GM21576 (cell line): ENCODE results near the gene UNK.
"Not testable (repeated sequence)": the region's sequence is repeated elsewhere in the genome, so short reads cannot be mapped to it uniquely, and the experiment has no call there.

Source experiments
- ATAC-seq: cut with Tn5 transposase; IDR thresholded peaks from one replicate; pipeline ENCODE4 v1.9.1; 2021; ENCODE audit warnings: mild to moderate bottlenecking, moderate library complexity; ENCODE audit not compliant: unreplicated experiment

UNK gene

DNA sequence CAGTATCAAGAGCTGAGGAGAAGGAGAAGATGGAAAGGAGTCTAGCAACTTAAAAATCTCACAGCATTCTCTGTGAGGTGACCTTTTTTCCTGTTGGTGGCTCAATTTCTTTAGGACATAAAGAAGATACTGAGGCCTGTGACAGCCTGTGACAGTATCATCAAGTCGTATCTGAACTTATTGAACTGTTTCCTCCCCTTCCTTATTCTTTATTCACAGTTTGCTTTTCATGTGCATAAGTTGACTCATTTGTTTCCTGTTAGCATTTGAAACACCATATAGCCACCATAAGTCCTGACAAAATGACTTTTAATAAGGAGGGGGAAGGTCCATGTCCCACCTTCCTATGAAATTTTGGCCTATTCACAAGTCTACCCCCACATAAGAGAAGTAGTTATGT is 8.9 kb downstream of the UNK start:
- ATAC-seq = no peak

- no peak for ATAC-seq
Measured at GRCh38 chr17:75795820-75796607, 11.4 kb downstream of the UNK start.

DNA sequence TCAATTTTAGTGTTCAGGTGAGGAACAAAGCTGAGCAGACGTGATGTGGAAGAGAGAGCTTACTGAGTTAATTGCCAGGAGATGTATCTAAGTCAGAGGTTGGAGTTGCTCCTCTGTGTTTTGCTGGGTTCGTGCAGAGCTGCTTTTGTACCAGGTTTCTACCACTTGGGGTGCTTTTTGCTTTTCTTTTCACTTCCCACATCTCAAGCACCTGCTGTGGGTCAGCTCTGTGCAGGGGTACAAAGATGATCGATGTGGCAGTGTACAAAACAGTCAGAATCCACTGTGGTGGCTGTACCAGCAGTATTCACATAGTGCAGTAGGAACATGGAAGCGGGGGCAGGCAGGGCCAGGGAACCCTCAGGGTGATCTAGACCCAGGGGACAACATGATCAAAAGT is 14.8 kb downstream of the UNK start:
- no peak for ATAC-seq

GRCh38 chr17:75803883-75804282 is 19.3 kb downstream of the UNK start:
- ATAC-seq = no peak

- ATAC-seq = no peak
Measured at GRCh38 chr17:75806822-75807500, 22.4 kb downstream of the UNK start.

GRCh38 chr17:75807861-75808260 is 23.3 kb downstream of the UNK start:
- ATAC-seq = no peak

DNA sequence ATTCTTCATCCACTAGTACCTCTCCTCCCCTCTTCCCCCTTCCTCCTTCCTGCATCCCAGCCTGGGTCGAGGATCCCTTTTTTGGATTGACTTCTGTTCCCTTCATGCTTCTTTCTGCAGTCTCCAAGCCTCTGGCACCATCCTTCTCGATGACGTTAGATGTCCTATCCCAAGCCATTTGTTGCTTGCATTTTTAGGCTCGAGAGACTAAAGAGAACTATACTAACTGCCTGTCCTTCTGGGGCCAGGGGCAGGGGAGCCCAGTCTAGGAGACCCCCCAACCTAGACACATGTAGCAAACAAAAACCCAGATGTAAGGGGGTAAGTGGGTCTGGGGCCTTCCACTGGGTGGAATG is 23.9 kb downstream of the UNK start:
- no peak for ATAC-seq

GRCh38 chr17:75808905-75809621 is 24.5 kb downstream of the UNK start:
- ATAC-seq = peak; percentile 59

DNA sequence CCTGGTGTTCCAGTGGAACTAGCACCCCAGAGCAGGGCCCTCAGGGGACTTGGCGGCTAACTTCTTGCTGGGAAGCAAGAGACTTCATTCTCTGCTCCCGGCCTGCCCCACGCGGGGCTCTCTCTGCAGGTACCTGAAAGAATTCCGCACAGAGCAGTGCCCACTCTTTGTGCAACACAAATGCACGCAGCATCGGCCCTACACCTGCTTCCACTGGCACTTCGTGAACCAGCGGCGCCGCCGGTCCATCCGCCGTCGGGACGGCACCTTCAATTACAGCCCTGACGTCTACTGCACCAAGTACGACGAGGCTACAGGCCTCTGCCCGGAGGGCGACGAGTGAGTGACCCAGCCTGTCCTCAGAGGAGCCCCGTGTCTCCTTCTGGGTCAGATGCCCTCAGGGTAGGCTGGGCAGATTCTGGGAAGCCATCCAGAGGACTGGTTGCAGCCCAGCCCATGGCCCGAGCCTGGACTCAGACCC is 25.1 kb downstream of the UNK start:
- no peak for ATAC-seq

GRCh38 chr17:75810216-75810615 is 25.6 kb downstream of the UNK start:
- ATAC-seq = no peak

DNA sequence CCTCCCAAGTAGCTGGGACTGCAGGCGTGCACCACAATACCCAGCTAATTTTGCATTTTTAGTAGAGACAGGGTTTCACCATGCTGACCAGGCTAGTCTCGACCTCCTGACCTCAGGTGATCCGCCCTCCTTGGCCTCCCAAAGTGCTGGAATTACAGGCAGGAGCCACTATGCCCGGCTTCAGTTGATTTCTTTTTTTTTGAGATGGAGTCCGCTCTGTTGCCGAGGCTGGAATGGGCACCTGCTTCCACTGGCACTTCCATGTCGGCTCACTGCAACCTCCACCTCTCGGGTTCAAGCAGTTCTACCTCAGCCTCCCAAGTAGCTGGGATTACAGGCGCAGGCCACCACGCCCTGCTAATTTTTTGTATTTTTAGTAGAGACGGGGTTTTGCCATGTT is 26.1 kb downstream of the UNK start:
- not testable (repeated sequence) for ATAC-seq

- no peak for ATAC-seq
Measured at GRCh38 chr17:75811174-75811573, 26.6 kb downstream of the UNK start.

DNA sequence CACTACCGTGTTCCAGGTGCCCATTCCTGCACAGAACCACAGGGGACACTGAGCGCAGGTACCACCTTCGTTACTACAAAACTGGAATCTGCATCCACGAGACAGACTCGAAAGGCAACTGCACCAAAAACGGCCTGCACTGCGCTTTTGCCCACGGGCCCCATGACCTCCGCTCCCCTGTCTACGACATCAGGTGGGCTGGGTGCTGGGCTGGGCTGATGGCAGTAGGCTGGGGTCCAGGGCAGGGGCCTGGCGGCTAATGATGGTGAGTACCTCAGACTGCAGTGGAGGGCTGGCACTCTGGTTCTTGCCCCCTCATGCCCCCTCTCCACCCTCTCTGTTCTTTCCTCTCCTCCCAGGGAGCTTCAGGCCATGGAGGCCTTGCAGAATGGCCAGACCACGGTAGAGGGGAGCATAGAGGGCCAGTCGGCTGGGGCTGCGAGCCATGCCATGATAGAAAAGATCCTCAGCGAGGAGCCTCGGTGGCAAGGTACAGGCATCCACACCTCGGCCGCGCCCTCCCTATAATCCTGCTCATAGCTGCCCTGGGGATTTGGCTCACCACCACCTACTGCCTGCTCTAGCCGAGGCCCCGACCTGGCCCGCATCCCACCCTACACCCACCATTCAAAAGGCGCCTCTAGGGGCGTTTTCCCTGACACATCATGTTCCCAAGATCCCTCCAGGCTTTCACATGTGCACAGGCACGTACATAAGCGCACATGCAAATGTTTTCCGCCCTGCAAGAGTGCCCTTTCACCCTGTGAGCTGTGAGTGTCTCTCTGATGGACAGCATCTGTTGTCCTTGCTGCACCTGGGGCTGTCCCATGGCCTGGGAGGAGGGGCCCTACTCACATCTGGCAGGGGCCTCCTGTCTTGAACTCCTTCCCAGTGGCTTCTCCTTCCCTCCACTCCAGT is 27.7 kb downstream of the UNK start:
- ATAC-seq = no peak

GRCh38 chr17:75813081-75814020 is 28.7 kb downstream of the UNK start:
- no peak for ATAC-seq

DNA sequence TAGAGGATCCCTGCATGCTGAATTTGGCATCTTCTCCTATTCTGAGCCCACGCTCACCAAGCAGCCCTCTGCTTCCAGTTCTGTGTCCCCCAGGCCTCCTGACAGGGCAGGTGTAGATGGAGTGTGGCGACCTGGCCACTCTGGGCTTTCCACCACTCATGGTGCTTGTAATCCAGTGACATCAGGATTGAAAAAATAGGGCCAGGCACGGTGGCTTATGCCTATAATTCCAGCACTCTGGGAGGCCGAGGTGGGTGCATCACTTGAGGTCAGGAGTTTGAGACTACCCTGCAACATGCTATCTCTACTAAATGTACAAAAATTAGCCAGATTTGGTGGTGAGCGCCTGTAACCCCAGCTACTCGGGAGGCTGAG is 29.4 kb downstream of the UNK start:
- ATAC-seq = no peak

DNA sequence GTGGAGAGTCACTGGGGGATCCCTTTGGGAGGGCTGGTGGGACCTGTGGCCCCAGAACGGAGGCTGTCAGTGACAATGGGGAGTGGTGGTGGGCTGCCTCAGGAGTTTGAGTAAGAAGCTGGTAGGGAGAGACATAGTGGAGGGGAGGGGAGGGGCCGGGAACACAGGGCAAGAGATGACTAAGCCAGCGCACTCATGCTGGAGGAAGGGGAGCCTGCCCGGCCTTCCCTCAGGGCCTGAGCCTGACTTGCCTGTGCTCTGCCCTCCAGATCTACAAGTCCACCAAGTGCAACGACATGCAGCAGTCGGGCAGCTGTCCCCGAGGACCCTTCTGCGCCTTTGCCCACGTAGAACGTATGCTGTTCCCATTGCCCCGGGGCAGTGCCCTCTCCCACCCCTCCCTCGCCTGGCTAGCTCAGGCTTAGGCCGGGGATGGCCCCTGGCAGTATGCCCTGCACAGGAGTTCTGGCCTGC is 30.3 kb downstream of the UNK start:
- ATAC-seq = no peak

DNA sequence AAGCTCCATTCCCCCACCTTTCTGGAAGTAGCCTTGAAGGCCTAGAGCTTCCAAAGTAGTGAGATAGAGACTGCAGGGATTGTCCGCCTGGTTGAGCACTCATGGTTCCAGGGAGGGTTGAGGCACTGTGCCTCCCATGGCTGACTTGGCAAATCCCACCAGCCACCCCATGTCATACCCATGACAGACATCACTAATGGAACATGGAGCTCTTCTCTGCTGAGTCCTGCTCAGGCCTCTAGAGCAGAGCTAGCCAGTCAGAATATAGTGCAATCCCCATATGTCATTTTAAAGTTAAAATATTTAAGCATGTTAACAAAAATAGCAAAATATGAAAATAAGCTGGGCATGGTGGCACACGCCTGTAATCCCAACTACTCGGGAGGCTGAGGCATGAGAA is 30.8 kb downstream of the UNK start:
- no peak for ATAC-seq

- ATAC-seq = no peak
Measured at GRCh38 chr17:75816693-75817092, 32.1 kb downstream of the UNK start.

DNA sequence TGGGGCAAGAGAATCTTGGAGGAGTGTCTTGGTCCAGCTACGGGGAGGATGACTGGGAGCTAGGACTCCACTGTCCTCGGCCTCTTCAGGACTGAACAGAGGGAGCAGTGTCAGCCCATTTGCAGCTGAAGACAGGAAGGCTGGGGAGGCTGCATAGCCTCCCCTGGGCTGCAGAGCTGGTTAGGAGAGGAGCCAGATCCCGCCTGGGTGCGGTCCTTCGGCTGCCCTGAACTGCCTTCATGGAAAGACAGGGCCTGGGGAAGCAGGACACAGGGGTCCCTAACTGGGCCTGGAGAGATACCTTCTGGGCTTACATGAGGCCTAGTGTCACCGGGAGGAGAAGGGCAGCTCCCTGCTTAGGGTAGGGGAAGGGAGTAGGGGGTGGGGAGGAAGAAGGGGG is 33.0 kb downstream of the UNK start:
- no peak for ATAC-seq
